Measurements from ENCODE around the gene YIPF3. TPM values are rescaled to one million over a fixed set of nuclear protein-coding genes. Genes with fewer than 3 reads are reported as not detected.
"Not testable (repeated sequence)": the region's sequence is repeated elsewhere in the genome, so short reads cannot be mapped to it uniquely, and the experiment has no call there.

Gene YIPF3
- total RNA-seq, 2 donors from 2014 or later = 162 to 180 TPM

DNA sequence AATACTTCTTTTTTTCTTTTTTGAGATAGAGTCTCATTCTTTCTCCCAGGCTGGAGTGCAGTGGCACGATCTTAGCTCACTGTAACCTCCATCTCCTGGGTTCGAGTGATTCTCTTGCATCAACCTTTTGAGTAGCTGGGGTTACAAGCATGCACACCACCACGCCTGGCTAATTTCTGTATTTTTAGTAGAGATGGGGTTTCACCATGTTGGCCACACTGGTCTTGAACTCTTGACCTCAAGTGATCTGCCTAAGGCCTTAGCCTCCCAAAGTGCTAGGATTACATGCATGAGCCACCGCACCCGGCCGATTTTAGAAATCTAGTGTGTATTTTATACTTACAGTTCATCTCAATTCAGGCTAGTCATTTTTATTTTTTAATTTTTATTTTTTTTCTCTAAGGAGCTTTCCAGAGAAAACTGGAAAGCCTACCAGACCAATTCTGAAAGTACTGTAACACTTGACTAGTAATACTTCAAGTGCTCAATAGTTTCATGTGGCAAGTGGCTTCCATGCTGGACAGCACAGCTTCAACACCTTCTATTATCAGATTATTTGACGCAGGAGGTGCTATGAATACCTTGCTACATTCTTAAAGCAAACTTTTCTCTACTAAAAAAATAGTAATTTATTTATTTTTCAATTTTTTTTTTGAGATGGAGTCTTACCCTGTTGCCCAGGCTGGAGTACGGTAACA lies 25.2 kb upstream of the YIPF3 start:
- no peak for DNase-seq (ENCODE audit: low spot score)
- no peak for TF ChIP-seq POLR2AphosphoS5 (IDR thresholded peaks at IDR 0.05)
- no peak for TF ChIP-seq POLR2A (IDR thresholded peaks at IDR 0.05)
- TF ChIP-seq CTCF (IDR thresholded peaks at IDR 0.05) = no peak
- Histone ChIP-seq H3K27ac (no peak overlapping the region), H3K4me1 (replicated peaks) (no peaks in the 10 kb centered on the region), H3K27me3 (replicated peaks; ENCODE audit: insufficient read depth) (no peaks in the 10 kb centered on the region), H3K9me3 (no peaks in the 10 kb centered on the region), H3K4me3 (no peak overlapping the region), H3K36me3 (no peaks in the 10 kb centered on the region)
- intact Hi-C loops (cut with DNase I) = no loop called here
- WGBS = 96% methylated on average over 8 of the region's 8 CpGs

GRCh38 chr6:43540507-43540906 lies 23.8 kb upstream of the YIPF3 start:
- DNase-seq (ENCODE audit: low spot score) = no peak
- Histone ChIP-seq H3K27me3 (replicated peaks; ENCODE audit: insufficient read depth) (no peaks in the 10 kb centered on the region), H3K36me3 (no peaks in the 10 kb centered on the region), H3K9me3 (no peaks in the 10 kb centered on the region), H3K4me3 (no peak overlapping the region), H3K4me1 (replicated peaks) (no peaks in the 10 kb centered on the region), H3K27ac (no peak overlapping the region)
- WGBS = 95% methylated on average over 5 of the region's 5 CpGs
- intact Hi-C loops (cut with DNase I) = no loop called here
- TF ChIP-seq POLR2AphosphoS5 (IDR thresholded peaks at IDR 0.05) (no peak), CTCF (IDR thresholded peaks at IDR 0.05) (no peak), POLR2A (IDR thresholded peaks at IDR 0.05) (no peak)

DNA sequence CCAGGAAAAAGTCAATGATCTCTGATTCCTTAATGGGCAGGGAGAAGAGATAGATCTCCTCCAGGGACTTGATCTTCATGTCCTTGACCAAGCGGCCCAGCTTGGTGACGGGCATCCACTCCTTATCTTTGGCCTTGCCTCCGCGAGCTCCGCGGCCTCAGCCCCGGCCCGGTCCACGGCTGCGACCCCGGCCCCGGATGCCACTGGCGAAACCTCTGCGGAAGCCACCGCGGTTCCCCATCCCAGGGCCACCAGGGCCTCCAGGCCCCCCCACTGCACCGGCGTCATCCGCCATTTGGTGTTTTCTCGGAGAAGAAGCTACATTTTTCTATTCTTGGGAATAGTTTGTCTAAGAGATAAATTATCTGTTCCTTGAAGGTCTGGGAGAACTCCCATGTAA lies 22.7 kb upstream of the YIPF3 start:
- 96% methylated on average over 20 of the region's 20 CpGs for WGBS
- H3K4me3 ChIP-seq; H3K4me1 ChIP-seq (replicated peaks); H3K27ac ChIP-seq; H3K27me3 ChIP-seq (replicated peaks; ENCODE audit: insufficient read depth); DNase-seq (ENCODE audit: low spot score); H3K9me3 ChIP-seq; intact Hi-C loops (cut with DNase I); H3K36me3 ChIP-seq: not testable (repeated sequence)

DNA sequence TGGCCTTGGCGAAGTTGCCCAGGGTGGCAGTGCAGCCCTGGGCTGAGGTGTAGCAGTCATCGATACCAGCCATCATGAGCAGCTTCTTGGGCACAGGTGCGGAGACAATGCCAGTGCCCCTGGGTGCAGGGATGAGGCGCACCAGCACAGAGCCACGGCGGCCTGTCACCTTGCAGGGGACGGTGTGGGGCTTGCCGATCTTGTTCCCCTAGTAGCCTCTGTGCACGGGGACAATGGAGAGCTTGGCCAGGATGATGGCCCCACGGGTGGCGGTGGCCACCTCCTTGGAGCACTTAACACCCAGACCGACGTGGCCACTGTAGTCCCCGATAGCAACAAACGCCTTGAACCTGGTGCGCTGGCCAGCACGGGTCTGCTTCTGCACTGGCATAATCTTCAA lies 22.3 kb upstream of the YIPF3 start:
- H3K4me3 ChIP-seq; H3K9me3 ChIP-seq; H3K36me3 ChIP-seq; intact Hi-C loops (cut with DNase I); H3K27me3 ChIP-seq (replicated peaks; ENCODE audit: insufficient read depth); H3K27ac ChIP-seq; H3K4me1 ChIP-seq (replicated peaks); DNase-seq (ENCODE audit: low spot score): not testable (repeated sequence)
- WGBS = 94% methylated on average over 17 of the region's 17 CpGs

DNA sequence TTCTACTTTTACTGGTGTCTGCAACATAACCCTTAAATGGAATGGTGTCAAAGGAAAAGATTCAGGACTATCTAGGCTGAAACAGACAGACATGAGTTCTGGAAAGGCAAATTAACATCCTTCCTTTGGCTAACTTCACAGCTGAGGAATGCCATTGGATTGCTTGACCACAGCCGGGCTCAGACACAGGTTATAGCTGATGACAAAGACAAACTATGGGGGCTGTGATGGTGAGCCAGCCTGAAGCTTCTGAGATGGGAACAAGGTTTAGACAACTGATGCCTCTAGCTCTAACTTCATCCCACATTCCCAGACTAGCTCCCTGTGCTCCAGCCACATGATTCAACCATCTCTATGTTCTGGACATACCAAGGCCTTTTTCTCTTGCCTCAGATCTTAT lies 15.5 kb upstream of the YIPF3 start:
- WGBS = 81% methylated on average over 1 of the region's 1 CpG
- DNase-seq (ENCODE audit: low spot score) = no peak
- H3K27me3 ChIP-seq (replicated peaks; ENCODE audit: insufficient read depth) = no peaks in the 10 kb centered on the region
- no peaks in the 10 kb centered on the region for H3K9me3 ChIP-seq
- intact Hi-C loops (cut with DNase I) = no loop called here
- H3K27ac ChIP-seq = no peak overlapping the region
- no peak overlapping the region for H3K4me3 ChIP-seq
- H3K36me3 ChIP-seq = peaks cover 0 to 11% of the 10 kb centered on the region in 2 donors
- H3K4me1 ChIP-seq (replicated peaks) = no peaks in the 10 kb centered on the region
- TF ChIP-seq CTCF (IDR thresholded peaks at IDR 0.05) (no peak), POLR2A (IDR thresholded peaks at IDR 0.05) (no peak), POLR2AphosphoS5 (IDR thresholded peaks at IDR 0.05) (no peak)

- no peaks in the 10 kb centered on the region for H3K27me3 ChIP-seq (replicated peaks; ENCODE audit: insufficient read depth)
- H3K4me1 ChIP-seq (replicated peaks) = no peaks in the 10 kb centered on the region
- TF ChIP-seq POLR2A (IDR thresholded peaks at IDR 0.05) = no peak
- TF ChIP-seq POLR2AphosphoS5 (IDR thresholded peaks at IDR 0.05) = no peak
- H3K9me3 ChIP-seq = no peaks in the 10 kb centered on the region
- no peak overlapping the region for H3K4me3 ChIP-seq
- H3K36me3 ChIP-seq = peaks cover 0 to 20% of the 10 kb centered on the region in 2 donors
- H3K27ac ChIP-seq = no peak overlapping the region
- no peak for DNase-seq (ENCODE audit: low spot score)
- intact Hi-C loops (cut with DNase I) = no loop called here
- WGBS = 80% methylated on average over 10 of the region's 10 CpGs
Observed at GRCh38 chr6:43524483-43524961, 7.8 kb upstream of the YIPF3 start.

Measured in prostate gland (tissue), 2 donors.